Prostate gland (tissue), 2 donors: ENCODE measurements around the gene NOCT. TPM values are rescaled to one million over a fixed set of nuclear protein-coding genes. Genes with fewer than 3 reads are reported as not detected.
"Not testable (repeated sequence)": the region's sequence is repeated elsewhere in the genome, so short reads cannot be mapped to it uniquely, and the experiment has no call there.

Source experiments
- DNase-seq: peaks from one replicate; pipeline ENCODE4 v3.0.0-alpha.2; 2019; ENCODE audit warnings: low spot score
- H3K27ac ChIP-seq, 2 donors: fragments of 200-600 bp; sonication (generic); 2 replicates each; pipeline ENCODE4 v1.5.1; 2017 to 2019
- H3K27me3 ChIP-seq: fragments of 200-600 bp; sonication (generic); replicated peaks from 2 replicates; pipeline ENCODE4 v1.5.1; 2019; ENCODE audit not compliant: insufficient read depth
- H3K36me3 ChIP-seq, 2 donors: fragments of 200-600 bp; sonication (generic); 1 replicate in 1 of 2; 2 replicates in 1 of 2; pipeline versions ENCODE4 v1.5.1 to v1.8.1; 2017 to 2019
- H3K4me1 ChIP-seq: fragments of 200-600 bp; sonication (generic); replicated peaks from 2 replicates; pipeline ENCODE4 v1.5.1; 2019
- H3K4me3 ChIP-seq, 2 donors: fragments of 200-600 bp; sonication (generic); 2 replicates each; pipeline ENCODE4 v1.5.1; 2017 to 2019
- H3K9me3 ChIP-seq: fragments of 200-600 bp; sonication (generic); 2 replicates; pipeline ENCODE4 v1.5.1; 2017
- POLR2A ChIP-seq: fragments of 450-650 bp; IDR thresholded peaks from one replicate; pipeline ENCODE4 v1.6.1; 2016; ENCODE audit warnings: antibody characterized with exemption, mild to moderate bottlenecking
- POLR2AphosphoS5 ChIP-seq: sonication (generic); formaldehyde crosslinking; IDR thresholded peaks from one replicate; pipeline ENCODE4 v1.6.1; 2017; ENCODE audit warnings: antibody characterized with exemption
- WGBS: methylation state at CpG from one replicate; pipeline ENCODE4 v1.1.5; 2018; 5-methylcytosine and 5-hydroxymethylcytosine counted together
- intact Hi-C: fragments of 100-400 bp; cut with DNase I; formaldehyde crosslinking; loops from one replicate; pipeline ENCODE4 v1.14.2; 2022
- total RNA-seq, 2 donors: library from RNA; depleted of rRNA; stranded (reverse); fragments of >200 nt; gene quantifications; one replicate each; pipeline ENCODE4 v1.1.0, GENCODE V29; 2016
- TF ChIP-seq, protein P1 (sequence below), 4 experiments: fragments of 200-600 bp in 2 of 4; fragments of 450-650 bp in 2 of 4; sonication (generic) in 2 of 4; IDR thresholded peaks; 1 replicate in 3 of 4; 2 replicates in 1 of 4; pipeline ENCODE4 v1.5.1; 2016 to 2019; ENCODE audit warnings: antibody characterized with exemption in 4 of 4, mild to moderate bottlenecking in 2 of 4, moderate library complexity in 2 of 4

The NOCT gene
- total RNA-seq, 2 donors from 2014 or later: 1.2 to 11.4 TPM

DNA sequence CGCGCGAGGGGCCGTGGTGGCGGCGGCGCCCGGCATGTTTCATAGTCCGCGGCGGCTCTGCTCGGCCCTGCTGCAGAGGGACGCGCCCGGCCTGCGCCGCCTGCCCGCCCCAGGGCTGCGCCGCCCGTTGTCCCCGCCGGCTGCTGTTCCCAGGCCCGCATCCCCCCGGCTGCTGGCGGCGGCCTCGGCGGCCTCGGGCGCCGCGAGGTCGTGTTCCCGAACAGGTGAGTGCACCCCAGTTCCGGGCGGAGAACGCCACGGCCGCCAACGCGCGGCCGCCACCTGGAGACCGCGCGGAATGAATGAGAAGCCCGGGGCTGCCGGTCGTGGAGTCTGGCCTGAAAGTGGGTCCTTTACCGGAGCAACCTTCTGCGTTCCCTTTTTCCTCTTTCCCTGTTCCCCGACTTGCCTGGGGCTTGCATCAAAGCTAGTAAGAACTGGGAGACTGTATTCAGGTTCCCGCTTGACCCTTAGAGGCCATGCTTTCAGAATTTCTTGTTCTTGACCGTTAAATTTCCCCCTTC lies 429 bp downstream of the NOCT start:
- Histone ChIP-seq H3K4me1 (peaks cover 4% of the 10 kb centered on the region), H3K27ac (peak overlapping the region; percentile 76 to 88), H3K27me3 (no peaks in the 10 kb centered on the region), H3K36me3 (no peaks in the 10 kb centered on the region), H3K9me3 (no peaks in the 10 kb centered on the region), H3K4me3 (peak overlapping the region; percentile 57 to 71)
- under 1% methylated on average over 43 of the region's 55 CpGs for WGBS
- intact Hi-C loops: no loop called here
- DNase-seq: peak; percentile 33
- TF ChIP-seq POLR2AphosphoS5 (no peak), POLR2A (no peak)
- TF ChIP-seq, protein P1, sequence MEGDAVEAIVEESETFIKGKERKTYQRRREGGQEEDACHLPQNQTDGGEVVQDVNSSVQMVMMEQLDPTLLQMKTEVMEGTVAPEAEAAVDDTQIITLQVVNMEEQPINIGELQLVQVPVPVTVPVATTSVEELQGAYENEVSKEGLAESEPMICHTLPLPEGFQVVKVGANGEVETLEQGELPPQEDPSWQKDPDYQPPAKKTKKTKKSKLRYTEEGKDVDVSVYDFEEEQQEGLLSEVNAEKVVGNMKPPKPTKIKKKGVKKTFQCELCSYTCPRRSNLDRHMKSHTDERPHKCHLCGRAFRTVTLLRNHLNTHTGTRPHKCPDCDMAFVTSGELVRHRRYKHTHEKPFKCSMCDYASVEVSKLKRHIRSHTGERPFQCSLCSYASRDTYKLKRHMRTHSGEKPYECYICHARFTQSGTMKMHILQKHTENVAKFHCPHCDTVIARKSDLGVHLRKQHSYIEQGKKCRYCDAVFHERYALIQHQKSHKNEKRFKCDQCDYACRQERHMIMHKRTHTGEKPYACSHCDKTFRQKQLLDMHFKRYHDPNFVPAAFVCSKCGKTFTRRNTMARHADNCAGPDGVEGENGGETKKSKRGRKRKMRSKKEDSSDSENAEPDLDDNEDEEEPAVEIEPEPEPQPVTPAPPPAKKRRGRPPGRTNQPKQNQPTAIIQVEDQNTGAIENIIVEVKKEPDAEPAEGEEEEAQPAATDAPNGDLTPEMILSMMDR (IDR thresholded peaks at IDR 0.05): no peak

DNA sequence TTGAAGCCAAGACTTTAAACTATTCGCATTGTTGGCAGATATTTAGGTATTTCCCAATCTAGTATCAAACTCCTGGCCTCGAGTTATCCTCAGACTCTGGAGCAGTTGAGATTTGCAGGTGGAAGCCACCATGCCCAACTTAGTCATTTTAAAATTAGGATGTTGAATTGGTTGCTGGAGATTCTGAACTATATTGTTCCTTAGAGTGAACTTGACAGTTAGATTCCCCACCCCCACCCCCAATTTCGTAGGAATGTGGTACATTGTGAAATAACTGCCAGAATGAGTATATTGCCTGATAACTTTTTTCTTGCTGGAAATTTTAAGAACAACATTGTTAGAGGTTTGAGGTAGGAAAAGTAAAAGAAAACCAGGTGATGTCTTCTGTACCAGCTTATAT lies 2.3 kb downstream of the NOCT start:
- TF ChIP-seq POLR2AphosphoS5 (no peak), POLR2A (no peak)
- TF ChIP-seq, protein P1 (IDR thresholded peaks at IDR 0.05): no peak
- Histone ChIP-seq H3K27me3 (no peaks in the 10 kb centered on the region), H3K9me3 (no peaks in the 10 kb centered on the region), H3K27ac (no peak overlapping the region), H3K4me3 (no peak overlapping the region), H3K4me1 (peaks cover 4% of the 10 kb centered on the region), H3K36me3 (no peaks in the 10 kb centered on the region)
- 75% methylated on average over 3 of the region's 3 CpGs for WGBS
- DNase-seq: no peak
- intact Hi-C loops: no loop called here

DNA sequence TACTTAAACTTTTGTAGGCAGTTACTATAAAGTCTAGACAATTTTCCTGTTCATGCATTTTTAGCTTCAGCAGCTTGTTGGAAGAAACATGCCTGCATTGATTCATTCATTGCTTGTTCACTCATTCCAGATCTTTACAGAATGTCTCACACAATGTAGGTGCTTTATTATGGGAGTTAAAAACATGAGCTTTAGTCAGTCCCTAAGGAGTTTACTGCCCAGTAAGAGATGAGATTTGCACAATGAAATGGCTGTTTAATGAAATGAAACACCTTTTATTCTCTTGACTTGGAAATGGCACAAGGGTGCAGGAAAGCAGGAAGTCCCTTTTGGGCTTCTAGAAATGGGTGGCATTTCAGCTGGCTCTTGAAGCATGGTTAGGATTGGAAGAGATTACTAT lies 2.9 kb downstream of the NOCT start:
- intact Hi-C loops: no loop called here
- Histone ChIP-seq H3K36me3 (no peaks in the 10 kb centered on the region), H3K9me3 (no peaks in the 10 kb centered on the region), H3K4me3 (no peak overlapping the region), H3K4me1 (peaks cover 4% of the 10 kb centered on the region), H3K27ac (no peak overlapping the region), H3K27me3 (no peaks in the 10 kb centered on the region)
- TF ChIP-seq POLR2AphosphoS5 (no peak), POLR2A (no peak)
- TF ChIP-seq, protein P1 (IDR thresholded peaks at IDR 0.05): no peak
- no peak for DNase-seq

DNA sequence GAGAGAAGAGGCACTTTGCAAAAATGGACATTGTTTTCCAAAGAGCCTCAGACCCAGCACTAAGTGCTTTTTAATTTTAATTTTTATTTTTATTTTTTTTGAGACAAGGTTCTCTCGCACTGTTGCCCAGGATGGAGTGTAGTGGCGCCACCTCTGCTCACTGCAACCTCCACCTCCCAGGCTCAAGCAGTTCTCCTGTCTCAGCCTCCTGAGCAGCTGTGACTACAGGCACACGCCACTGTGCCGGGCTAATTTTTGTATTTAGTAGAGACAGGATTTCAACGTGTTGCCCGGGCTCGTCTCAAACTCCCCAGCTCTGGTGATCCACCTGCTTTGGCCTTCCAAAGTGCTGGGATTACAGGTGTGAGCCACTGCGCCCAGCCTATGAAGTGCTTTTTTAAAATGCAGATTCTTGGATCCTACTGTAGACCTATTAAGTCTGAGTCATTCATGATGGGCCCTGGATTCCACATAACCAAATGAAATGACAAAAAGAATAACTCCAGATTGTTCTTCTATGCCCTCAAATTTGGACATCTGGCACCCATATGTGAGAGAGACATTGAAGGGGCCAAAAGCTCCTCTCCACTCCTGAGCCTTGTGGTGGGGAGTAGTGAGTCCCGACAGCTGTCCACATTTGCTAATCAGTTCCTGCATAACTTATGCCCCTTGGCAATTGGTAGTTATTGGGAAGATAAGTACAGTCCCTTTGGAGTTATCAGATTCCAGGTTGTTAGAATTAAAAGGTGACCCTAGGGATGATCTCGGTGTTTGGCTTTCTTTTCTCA lies 3.6 kb downstream of the NOCT start:
- WGBS: 88% methylated on average over 10 of the region's 10 CpGs
- intact Hi-C loops: no loop called here
- H3K36me3 ChIP-seq: no peaks in the 10 kb centered on the region
- TF ChIP-seq, protein P1 (IDR thresholded peaks at IDR 0.05): no peak
- TF ChIP-seq POLR2A: no peak
- TF ChIP-seq POLR2AphosphoS5: no peak
- H3K27ac ChIP-seq: no peak overlapping the region
- no peaks in the 10 kb centered on the region for H3K27me3 ChIP-seq
- H3K9me3 ChIP-seq: no peaks in the 10 kb centered on the region
- H3K4me1 ChIP-seq: peaks cover 1% of the 10 kb centered on the region
- no peak overlapping the region for H3K4me3 ChIP-seq
- no peak for DNase-seq

DNA sequence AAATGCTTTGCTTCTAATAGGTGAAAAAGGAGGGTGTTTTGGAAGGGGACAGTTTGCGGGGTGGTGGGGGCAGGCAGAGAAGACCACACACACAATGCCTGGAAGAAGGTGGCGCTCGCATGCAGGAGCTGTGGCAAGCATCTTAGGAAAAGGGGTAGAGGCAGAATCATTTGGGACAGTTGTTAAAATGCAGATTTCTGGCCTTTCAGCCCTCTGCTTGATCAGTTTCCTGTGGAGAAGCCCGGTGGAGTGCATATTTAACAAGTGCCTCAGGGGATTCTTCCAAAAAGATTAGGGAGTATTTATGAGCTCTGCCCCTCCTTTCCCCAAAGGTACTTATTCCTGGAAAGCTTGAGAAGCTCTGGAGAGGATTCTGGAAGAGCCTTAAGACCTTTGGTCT lies 4.8 kb downstream of the NOCT start:
- DNase-seq: no peak
- intact Hi-C loops: no loop called here
- WGBS: 78% methylated on average over 4 of the region's 4 CpGs
- Histone ChIP-seq H3K27ac (no peak overlapping the region), H3K4me1 (no peaks in the 10 kb centered on the region), H3K9me3 (no peaks in the 10 kb centered on the region), H3K36me3 (no peaks in the 10 kb centered on the region), H3K27me3 (no peaks in the 10 kb centered on the region), H3K4me3 (no peak overlapping the region)
- TF ChIP-seq, protein P1 (IDR thresholded peaks at IDR 0.05): no peak
- TF ChIP-seq POLR2A (no peak), POLR2AphosphoS5 (no peak)

DNA sequence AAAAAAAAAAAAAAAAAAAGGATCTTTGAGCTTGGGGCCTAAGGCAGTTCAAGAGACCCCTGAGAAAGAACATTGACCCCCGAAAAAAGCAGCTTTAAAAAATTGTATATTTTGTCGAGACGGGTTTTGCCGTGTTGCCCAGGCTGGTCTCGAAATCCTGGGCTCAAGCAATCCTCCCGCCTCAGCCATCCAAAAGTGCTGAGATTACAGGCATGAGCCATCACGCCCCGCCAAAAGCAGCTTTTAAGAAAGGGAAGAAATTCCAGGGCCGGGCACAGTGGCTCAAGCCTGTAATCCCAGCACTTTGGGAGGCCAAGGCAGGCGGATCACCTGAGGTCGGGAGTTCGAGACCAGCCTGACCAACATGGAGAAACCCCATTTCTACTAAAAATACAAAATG lies 5.5 kb downstream of the NOCT start:
- H3K4me3 ChIP-seq, H3K9me3 ChIP-seq, H3K27me3 ChIP-seq, DNase-seq, H3K27ac ChIP-seq, H3K36me3 ChIP-seq, intact Hi-C loops, H3K4me1 ChIP-seq: not testable (repeated sequence)
- WGBS: 95% methylated on average over 12 of the region's 12 CpGs
